ENCODE data around the gene EXOSC10.
A peak's percentile ranks its signal among the peaks of the same experiment; 100 is the strongest.
"Not testable (repeated sequence)": the region's sequence is repeated elsewhere in the genome, so short reads cannot be mapped to it uniquely, and the experiment has no call there.

Gene EXOSC10

DNA sequence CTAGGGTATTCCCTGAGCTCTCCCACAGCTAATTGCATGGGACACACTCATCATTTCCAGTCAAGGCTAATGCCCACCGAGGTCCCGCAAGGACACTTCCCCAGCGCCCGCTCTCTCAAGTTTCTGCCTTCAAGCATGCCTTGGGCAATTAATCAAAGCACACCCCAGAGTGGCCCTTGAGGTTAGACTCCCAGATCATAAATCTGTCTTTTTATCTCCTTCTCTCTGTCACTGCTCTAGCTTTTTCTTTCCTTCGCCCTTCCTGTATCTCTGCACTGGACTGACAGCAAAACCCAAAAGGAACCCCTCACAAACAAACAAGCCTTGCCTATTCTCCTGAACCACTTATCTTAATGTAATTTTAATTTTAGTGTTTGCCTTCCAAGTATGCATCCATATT is 7.9 kb upstream of the EXOSC10 start:
- DNase-seq: no peak

DNA sequence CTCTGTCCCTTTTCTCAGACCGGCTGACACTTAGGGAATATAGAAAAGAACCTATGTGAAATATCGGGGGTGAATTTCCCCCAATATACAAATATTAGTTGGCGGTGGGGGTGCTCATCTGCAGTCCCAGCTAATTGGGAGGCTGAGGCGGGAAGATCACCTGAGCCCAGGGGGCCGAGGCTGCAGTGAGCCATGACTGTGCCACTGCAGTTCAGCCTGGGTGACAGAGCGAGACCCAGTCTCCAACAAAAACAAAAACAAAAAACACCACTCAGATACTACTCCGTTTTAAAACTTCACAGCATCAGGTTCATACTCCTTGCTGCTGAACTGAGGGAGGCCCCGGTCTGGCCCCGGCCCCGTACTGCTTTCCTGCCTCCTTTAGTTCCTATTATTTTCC is 5.9 kb upstream of the EXOSC10 start:
- no peak for DNase-seq

DNA sequence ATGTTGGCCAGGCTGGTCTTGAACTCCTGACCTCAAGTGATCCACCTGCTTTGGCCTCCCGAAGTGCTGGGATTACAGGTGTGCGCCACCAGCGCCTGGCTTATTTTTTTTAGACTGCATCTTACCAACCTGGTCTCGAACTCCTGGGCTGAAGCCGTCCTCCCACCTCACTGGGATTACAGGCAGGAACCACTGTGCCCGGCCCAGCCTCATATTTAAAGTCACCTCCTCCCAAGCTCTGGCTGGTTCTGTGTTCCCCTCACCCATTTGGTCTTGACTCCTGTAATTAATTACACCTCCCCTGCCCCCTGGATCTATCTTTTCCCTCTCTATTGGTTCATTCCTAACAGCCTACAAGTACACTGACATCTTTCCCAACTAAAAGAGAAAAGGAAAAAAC is 1.7 kb upstream of the EXOSC10 start:
- no peak for DNase-seq

DNA sequence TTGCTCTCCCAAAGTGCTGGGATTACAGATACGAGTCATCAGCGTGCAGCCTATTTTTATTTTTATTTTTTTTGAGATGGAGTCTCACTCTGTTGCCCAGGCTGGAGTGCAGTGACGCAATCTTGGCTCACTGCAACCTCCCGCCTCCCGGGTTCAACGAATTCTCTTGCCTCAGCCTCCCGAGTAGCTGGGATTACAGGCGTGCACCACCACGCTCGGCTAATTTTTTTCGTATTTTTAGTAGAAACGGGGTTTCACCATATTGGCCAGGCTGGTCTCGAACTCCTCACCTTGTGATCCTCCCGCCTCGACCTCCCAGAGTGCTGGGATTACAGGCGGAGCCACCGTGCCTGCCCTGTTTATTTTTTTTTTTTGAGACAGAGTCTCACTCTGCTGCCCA is 1.1 kb upstream of the EXOSC10 start:
- DNase-seq: not testable (repeated sequence)

DNA sequence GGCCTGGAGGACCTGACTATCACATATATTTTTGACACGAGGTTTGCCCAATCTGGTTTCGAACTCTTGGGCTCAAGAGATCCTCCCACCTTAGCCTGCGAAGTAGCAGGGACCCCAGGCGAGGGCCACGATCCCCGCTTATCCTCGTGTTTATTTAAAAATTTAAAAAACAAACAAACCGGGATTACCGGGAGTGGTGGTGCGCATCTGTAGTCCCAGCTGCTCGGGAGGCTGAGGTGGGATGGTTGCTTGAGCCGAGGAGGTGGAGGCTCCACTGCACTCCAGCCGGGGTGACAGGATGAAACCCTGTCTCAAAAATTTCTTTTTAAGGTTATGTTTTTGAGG is 452 bp upstream of the EXOSC10 start:
- no peak for DNase-seq

DNA sequence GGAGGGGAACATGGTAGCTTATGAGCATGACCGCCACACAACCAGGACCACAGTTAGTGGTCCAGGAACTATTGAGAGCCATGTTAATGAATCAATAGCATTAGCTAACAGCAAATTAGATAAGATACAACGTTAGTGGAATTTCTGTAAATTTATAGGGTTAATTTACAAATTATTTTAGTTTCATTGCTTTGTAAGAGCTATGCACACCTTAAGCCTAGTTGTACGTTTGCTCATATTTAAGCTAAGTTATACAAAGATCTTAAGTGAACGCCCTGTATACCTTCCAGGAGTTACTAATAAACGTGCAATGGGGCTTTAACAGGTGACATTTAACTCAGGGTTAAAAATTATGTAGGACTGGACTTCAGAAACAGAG is 749 bp downstream of the EXOSC10 start:
- no peak for DNase-seq

DNA sequence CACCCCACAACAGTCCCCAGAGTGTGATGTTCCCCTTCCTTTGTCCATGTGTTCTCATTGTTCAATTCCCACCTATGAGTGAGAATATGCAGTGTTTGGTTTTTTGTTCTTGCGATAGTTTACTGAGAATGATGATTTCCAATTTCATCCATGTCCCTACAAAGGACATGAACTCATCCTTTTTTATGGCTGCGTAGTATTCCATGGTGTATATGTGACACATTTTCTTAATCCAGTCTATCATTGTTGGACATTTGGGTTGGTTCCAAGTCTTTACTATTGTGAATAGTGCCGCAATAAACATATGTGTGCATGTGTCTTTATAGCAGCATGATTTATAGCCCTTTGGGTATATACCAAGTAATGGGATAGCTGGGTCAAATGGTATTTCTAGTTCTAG is 15.9 kb downstream of the EXOSC10 start:
- DNase-seq: not testable (repeated sequence)

DNA sequence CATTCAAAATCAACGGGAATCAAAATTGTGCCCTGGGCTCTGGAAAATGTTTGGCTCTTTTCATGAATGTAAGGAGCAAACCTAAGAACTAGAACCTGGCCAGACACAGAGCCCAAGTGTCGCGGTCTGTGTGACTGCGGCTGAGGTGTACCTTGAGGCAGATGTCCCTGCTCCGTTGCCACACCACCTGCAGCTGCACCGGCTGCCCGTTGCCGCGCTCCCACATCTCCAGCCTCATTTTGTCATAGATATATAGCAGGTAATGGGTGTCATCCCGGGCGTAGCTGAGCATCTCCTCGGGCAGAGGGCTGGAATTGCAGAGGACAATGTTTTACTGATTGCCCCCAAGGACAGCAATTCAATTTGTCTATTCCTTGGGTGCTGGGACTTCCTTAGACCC is 18.7 kb downstream of the EXOSC10 start:
- no peak for DNase-seq

DNA sequence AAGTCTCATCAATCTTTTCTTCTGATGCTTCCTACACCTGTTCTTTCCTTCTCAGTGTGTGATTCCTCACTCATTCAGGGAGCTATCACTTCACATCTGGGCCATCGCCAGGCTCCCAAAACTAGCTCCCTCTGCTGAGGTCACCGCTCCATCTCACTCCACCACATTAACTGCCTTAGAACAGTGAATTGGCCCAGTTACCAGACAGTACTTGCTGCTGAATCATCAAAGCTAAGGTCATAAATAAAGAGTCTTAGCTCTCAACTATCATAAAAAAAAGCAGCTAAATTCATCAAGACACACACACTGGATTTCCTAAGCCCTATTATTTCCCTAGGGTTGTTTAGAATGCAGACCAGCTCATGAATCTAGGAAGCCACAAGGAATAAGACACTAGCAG is 21.0 kb downstream of the EXOSC10 start:
- no peak for DNase-seq

DNA sequence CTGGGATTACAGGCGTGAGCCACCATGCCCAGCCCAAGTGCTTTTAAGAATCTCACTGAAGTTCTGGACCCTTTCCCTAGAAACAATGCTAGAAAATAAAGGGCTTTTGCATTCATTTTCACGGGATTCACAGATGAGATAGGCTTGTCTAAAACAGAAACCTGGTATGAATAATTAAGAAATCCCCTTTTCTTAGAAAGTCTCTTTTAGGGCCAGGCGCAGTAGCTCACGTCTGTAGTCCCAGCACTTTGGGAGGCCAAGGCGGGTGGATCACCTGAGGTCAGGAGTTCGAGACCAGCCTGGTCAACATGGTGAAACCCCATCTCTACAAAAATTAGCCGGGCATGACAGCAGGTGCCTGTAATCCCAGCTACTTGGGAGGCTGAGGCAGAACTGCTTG is 26.3 kb downstream of the EXOSC10 start:
- not testable (repeated sequence) for DNase-seq

DNA sequence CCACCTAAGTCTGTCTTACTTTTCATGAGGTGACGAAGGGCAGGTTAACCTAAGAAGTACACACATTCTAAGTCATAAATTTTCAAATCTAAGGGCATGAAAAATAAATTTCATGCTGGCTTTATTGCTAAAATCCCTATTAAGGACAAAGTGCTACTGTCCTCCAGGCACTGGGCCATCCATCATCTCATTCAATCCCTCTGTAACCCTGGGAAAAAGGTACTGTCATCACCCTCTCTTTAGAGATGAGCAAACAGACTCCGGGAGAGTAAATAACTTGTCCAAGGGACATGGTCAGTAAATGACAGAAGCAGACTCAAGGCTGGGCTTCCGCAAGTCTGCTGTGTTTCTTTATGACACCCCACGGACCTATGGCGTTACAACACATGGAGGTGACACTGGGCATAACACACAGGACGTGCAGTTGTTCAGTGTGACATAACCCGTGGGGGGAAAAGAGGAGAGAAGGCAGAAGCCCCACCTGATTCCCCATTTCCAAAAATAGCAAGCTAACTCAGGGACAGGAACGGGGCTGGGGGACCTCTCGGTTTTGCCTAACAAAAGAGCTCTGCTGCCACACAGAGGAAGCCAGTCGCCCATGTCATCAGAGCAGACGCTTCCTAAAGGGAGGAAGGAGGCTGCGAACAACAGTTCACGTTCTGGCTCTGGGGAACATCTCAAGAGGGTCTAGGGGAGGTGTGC is 27.3 kb downstream of the EXOSC10 start:
- no peak for DNase-seq

DNA sequence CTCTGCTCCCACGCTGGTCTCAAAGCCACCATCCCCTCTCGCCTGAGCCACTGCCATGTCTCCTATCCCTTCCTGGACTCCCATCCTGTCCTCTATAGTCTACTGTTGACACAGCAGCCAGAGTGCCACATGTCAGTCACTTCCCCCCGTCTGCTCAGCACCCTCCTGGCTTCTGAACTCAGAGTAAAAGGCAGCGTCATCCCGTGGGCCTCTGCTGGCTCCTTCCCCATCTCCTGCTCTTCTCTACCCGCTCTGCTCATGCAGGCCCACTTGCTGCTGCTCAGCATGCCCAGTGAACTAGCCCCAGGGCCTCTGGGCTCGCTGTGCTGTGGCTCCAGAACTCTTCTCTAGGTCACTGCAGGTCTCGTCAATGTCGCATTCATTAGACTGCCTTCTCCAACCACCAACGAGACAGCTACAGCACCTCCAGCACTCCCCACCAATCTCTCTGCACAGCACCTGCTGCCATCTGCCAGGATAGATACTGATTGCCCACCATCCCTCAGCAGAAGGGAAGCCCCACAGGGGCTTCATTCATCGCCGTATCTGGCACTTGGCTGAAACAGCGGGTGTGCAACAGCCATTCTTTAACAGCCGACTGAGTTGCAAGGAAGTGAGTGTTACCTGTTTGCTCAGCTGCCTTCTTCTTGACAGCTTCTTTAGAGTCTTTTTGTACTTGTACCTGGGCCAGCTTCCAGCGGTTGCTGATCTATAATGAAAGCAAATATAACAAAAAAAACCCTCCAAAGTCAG is 28.0 kb downstream of the EXOSC10 start:
- DNase-seq: no peak

DNA sequence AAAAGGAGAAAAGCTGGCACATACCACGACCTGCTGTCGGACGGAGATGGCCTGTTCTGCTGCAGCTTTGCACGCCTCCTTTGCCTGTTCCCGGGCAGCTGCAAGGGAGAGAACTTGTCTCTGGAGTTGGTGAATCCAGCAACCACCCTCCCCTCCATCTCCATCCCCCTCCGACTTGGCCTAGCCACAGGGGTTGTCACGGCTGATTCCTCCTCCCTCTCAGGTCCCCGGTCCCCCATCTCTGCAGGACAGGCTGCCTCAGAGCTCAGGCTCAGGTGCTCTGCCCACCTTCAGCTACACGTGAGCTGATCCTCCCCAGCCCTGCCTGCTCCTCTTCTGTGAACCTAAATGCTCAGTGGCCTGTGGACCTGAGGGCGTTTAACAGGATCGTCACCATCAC is 28.8 kb downstream of the EXOSC10 start:
- no peak for DNase-seq

DNA sequence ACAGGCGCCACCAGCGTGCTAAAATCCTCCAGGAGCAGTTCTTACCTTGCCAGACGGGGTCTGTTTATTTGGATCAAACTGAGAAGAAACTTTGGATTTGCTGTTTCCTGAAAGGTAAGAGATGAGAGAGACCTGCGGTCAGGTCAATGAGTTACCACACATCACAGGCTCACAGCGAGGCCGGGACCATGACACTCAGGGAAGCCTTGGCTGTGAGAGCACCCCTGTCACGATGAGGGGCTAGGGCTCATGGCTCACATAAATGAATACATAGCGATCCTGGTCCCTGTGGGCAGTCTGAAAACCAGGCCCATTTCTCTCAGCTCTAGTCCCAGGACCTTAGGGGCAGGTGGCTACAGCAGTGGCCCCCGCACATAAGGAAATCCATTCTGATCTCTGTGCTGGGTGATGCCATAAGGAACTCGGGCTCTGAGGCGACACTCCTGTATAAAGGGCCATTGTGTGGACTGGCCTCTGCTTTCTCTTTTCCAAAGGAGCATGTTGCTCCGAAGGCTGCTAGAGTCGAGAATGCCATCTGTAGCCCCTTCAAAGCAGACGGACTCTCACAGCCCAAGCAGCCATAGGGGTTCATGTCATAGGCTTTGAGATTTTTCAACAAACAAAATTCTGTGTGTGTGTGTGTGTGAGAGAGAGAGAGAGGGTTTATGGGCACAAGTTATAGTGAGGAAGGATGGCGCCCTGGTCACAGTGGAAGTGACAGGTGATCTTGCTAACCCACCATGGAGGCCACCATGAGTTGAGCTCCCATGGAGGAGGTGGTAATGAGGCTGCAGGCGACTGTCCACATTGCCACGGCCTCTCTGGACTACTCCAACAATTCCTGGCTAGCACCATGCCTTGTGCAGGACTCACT is 30.8 kb downstream of the EXOSC10 start:
- no peak for DNase-seq

DNA sequence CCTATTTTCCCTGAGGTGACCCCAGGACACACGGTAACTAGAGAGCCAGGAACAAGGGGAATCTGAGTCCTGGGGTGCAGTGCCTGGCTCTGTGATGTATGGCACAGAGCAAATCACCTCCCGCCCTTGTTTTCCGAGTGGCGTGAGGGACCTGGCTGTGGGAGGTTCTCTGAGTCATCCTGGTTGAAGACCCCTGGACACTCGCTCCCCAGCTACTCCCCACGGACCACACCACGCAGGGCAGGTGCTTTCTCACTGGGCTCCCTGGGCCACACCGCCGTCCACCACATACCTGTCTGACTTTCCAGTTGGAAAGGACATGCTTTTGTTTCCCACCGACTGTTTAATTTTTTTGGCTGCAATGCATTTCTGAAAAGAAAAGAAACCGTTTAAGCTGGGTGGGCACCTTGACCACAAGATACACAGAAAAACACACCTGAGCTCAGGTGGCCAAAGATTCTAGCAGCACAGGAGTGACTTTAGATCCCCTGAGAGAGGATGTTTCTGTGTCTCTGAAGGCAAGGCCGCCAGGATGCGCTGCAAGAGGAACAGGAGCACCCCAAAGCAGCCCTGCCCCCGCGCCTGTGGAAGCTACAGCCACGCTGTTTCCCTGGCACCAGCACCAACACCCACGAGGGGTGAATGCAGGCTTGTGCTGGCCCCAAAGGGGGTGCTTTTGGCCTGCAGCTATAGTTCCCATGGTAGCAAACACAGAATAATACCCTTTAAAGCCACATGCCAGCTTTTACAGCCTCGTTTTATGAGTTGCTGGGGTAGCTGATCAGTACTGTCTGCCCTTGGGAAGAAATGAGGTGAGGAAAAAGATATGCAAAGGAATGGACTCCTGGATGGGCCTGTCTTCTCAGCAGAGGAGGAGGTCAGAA is 31.7 kb downstream of the EXOSC10 start:
- no peak for DNase-seq

DNA sequence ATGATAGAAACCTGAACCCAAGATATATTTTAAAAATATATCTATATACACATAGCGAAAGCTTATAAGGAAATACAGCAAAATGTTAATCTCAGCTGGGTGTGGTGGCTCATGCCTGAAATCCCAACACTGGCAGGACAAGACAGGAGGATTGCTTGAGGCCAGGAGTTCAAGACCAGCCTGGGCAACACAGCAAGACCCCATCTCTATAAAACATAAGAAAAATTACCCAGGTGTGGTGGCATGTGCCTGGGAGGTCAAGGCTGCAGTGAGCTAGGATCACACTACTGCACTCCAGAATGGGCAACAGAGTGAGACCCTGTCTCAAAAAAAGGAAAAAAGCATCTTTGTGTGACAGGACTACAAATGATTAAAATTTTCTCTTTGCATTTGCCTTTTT is 33.9 kb downstream of the EXOSC10 start:
- no peak for DNase-seq

DNA sequence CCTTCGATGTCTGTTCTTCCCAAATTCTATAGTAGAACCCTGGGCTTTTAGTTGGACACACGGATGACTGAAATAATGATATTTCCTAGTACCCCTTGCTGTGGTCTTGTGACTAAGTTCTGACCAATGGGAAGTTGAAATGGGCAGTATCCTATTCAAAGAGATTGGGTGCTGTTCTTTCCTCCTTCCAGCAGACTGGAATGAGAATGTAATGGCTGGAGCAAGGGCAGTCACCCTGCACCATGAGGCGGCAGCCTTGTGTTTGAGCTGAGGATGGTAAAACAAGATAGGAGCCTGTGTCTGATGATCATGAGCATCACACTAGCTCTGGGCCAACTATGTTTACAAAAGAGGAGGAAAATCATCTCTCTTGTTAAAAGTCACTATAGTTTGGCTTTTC is 34.7 kb downstream of the EXOSC10 start:
- DNase-seq: no peak

DNA sequence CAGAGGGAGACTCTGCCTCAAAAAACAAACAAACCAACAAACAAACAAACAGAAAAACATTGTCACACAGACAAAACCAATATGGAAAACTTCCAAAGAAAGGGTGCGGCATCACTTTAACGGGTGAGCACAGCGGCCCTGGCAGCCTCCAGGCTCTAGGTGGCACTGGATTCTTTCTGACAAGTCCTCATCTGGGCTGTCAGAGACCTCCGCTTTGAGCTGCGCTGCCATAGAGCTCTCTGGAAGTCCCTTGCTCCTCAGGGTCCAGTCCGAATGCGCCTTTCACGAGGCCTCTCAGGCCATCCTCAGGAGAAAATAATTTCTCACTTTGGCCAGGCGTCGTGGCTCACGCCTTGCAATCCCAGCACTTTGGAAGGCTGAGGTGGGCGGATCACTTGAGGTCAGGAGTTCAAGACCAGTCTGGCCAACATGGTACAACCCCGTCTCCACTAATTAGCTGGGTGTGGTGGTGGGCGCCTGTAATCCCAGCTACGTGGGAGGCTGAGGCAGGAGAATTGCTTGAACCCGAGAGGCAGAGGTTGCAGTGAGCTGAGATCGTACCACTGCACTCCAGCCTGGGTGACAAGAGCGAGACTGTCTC is 35.6 kb downstream of the EXOSC10 start:
- not testable (repeated sequence) for DNase-seq

DNA sequence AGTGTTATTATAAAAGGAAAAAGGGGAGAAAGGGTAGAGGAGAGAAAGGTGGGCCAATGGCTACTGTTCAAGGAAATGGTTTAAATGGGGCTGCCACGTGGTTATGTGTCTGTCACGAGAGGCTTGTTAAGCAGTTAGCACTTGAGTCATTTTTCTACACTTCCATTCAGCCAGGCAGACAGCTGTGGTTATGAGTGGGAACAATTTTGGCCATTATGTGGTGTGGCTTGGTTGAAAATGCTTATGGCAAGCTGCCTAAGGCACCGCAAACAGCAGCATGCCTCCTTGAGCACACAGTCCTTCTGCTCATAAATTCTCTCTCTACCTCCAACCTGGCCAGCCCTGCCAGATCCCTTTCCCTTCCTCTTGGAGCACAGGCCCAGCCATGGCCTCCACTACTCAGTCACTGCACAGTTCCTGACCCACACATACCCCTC is 36.7 kb downstream of the EXOSC10 start:
- no peak for DNase-seq

DNA sequence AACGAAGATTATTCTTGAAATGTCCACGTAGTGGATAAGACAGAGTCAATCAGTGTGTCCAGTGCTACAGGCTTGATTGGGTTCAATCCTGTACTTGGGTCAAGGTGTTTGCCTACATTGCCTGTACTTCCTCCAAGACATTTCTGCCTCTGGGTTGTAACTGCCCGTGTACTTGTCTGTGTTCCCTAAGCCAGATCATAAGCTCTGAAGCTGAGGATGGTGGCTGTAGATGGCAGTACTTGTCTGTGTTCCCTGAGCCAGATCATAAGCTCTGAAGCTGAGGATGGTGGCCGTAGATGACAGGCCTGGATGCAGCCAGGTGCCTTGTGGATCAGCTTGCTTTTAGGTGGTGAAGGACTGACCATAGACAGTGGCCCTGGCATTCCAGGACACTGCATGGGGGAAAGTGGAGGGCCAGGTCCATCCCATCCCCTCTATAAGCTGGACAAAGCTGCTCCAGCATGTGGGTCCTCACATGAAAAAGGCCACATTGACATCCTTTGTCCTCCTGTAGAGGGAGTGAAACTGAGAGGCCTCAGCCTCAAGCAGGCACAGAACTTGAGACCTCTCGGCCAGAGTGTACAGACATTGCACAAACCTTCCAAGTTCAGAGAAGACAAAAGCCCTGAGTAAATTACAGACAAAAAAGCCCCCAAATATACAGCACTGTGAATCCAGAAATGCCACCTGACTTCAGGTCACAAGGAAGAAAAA is 37.9 kb downstream of the EXOSC10 start:
- DNase-seq: no peak

DNA sequence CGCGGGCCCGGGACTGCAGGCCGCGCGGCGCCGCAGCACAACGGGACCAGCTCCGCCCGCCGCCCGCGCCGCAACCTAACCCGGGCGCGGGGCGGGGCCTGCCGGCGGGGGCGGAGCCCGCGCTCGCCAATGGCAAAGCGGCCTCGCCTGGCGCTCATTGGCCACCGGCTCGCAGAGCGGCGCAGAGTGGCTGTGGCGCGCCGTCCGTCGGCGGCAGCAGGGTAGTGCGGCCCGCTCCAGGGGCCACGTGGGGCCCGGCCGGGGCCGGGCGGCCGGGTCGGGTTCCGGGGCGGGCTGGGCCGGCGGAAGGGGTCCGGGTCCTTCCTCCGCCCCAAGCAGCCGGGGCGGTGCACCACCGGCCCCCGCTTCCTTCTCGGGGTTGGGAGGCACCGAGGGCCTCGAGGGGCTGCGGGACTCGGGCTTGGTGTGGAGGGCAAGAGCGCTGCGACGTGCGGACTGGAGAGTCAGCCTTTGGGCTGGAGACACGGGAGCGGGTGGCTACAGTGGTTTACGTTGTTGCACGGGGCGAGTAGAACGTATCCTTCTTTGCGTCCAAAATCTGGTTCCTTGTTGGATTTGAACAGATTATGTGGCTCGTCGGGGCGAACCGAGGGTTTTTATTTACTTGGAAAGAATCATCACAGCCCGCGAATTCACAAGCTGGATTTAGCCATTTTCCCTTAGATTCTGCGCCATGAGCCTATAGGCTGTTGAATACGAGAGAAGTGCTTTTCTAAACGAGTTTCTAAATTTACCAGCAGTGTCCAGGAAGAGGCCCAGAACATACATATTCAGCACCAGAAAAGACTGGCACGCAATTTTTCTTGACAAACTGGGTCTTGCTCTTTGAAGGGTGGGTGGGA is 39.5 kb downstream of the EXOSC10 start, which contains the start of gene SRM:
SRM (minus strand) TSS at position 51 of the 863 bp plus-strand sequence. CDS start 75 bp downstream, outside the sequence.
- DNase-seq: peak; percentile 91
